CD4-positive, alpha-beta T cell treated with Interleukin-6 for 4 hours (primary cell): Measurements from ENCODE around the gene NCS1.

Experiments
- DNase-seq: peaks from one replicate; pipeline ENCODE4 v3.0.0-alpha.2; 2020; ENCODE audit warnings: mixed read lengths

Gene NCS1

GRCh38 chr9:130177898-130178805, 5.9 kb downstream of the NCS1 start:
- no peak for DNase-seq

GRCh38 chr9:130179331-130179907, 7.2 kb downstream of the NCS1 start:
- DNase-seq: no peak

- no peak for DNase-seq
Measured at GRCh38 chr9:130180516-130180915, 8.3 kb downstream of the NCS1 start.

GRCh38 chr9:130181678-130182380, 9.6 kb downstream of the NCS1 start:
- DNase-seq: no peak

GRCh38 chr9:130182381-130182909, 10.2 kb downstream of the NCS1 start:
- DNase-seq: no peak

GRCh38 chr9:130183133-130183762, 11.0 kb downstream of the NCS1 start:
- DNase-seq: no peak

- no peak for DNase-seq
Measured at GRCh38 chr9:130185017-130185416, 12.8 kb downstream of the NCS1 start.

- DNase-seq: no peak
Measured at GRCh38 chr9:130185490-130186031, 13.4 kb downstream of the NCS1 start.

- no peak for DNase-seq
Measured at GRCh38 chr9:130186051-130186450, 13.8 kb downstream of the NCS1 start.

- no peak for DNase-seq
Measured at GRCh38 chr9:130186839-130187522, 14.8 kb downstream of the NCS1 start.

GRCh38 chr9:130187523-130187846, 15.3 kb downstream of the NCS1 start:
- no peak for DNase-seq

GRCh38 chr9:130188860-130189481, 16.8 kb downstream of the NCS1 start:
- no peak for DNase-seq

GRCh38 chr9:130189840-130190239, 17.6 kb downstream of the NCS1 start:
- DNase-seq: no peak

- no peak for DNase-seq
Measured at GRCh38 chr9:130191068-130191748, 19.0 kb downstream of the NCS1 start.

- DNase-seq: no peak
Measured at GRCh38 chr9:130191749-130192120, 19.5 kb downstream of the NCS1 start.

GRCh38 chr9:130192382-130192999, 20.3 kb downstream of the NCS1 start:
- DNase-seq: no peak

GRCh38 chr9:130193103-130193502, 20.9 kb downstream of the NCS1 start:
- DNase-seq: no peak

GRCh38 chr9:130193531-130194377, 21.6 kb downstream of the NCS1 start:
- DNase-seq: no peak

- DNase-seq: no peak
Measured at GRCh38 chr9:130194378-130194932, 22.3 kb downstream of the NCS1 start.
